ENCODE measurements around the gene LCLAT1. TPM values are rescaled to one million over a fixed set of nuclear protein-coding genes. Genes with fewer than 3 reads are reported as not detected.

Gene LCLAT1
- total RNA-seq, 1 experiment from 2014 or later, result 36.0 TPM

- DNase-seq (ENCODE audit: low read depth, low spot score) (no peak), ATAC-seq (no peak)
- CTCF ChIA-PET, result interaction anchor here (0.5 kb wide), 1 partner anchor 1668 kb away, joined by 4 read pairs; no protein-coding TSS in a partner anchor
- in situ Hi-C loops (cut with HindIII; ENCODE audit: low pct_unique_long_range_greater_than_20kb, low sequenced_read_pairs) (no loop called here), intact Hi-C loops (cut with micrococcal nuclease; ENCODE audit: unreplicated experiment) (no loop called here)
- Histone ChIP-seq H3K27me3 (ENCODE audit: control insufficient read depth, insufficient read depth, low read length) (no peaks in the 10 kb centered on the region), H3K27ac (ENCODE audit: low read length) (no peak overlapping the region), H3K36me3 (ENCODE audit: control insufficient read depth, insufficient read depth, low read length) (no peaks in the 10 kb centered on the region), H3K4me3 (ENCODE audit: low read depth in 2 of 2, low read length in 2 of 2) (no peak overlapping the region), H3K4me1 (ENCODE audit: control insufficient read depth, insufficient read depth, low read length) (no peaks in the 10 kb centered on the region), H3K9me3 (ENCODE audit: control insufficient read depth, insufficient read depth, low read depth, low read length) (no peaks in the 10 kb centered on the region)
- no TSS peak for BruUV-seq (replicated peaks)
- POLR2A ChIA-PET, result no interaction called here
- TF ChIP-seq SIN3A (IDR thresholded peaks at IDR 0.05; ENCODE audit: borderline replicate concordance, insufficient read depth, low read depth, low read length), result no peak
- no peak for TF ChIP-seq TCF7L2 (IDR thresholded peaks at IDR 0.05; ENCODE audit: low read depth, low read length)
- TF ChIP-seq POLR2AphosphoS5 (IDR thresholded peaks at IDR 0.05; ENCODE audit: low read depth, low read length), result no peak
- TF ChIP-seq CTCF (IDR thresholded peaks at IDR 0.05), result no peak
- TF ChIP-seq REST (IDR thresholded peaks at IDR 0.05; ENCODE audit: insufficient read depth in 1 of 2, low read depth in 2 of 2, low read length in 1 of 2), result no peak
Observed at GRCh38 chr2:30412047-30412683, 34.9 kb upstream of the LCLAT1 start.

- H3K4me3 ChIP-seq (ENCODE audit: low read depth in 2 of 2, low read length in 2 of 2), result no peak overlapping the region
- H3K27ac ChIP-seq (ENCODE audit: low read length), result no peak overlapping the region
- DNase-seq (ENCODE audit: low read depth, low spot score) (no peak), ATAC-seq (no peak)
- no TSS peak for BruUV-seq (replicated peaks)
- H3K36me3 ChIP-seq (ENCODE audit: control insufficient read depth, insufficient read depth, low read length), result no peaks in the 10 kb centered on the region
- TF ChIP-seq REST (IDR thresholded peaks at IDR 0.05; ENCODE audit: insufficient read depth in 1 of 2, low read depth in 2 of 2, low read length in 1 of 2) (no peak), POLR2AphosphoS5 (IDR thresholded peaks at IDR 0.05; ENCODE audit: low read depth, low read length) (no peak), CTCF (IDR thresholded peaks at IDR 0.05) (no peak), SIN3A (IDR thresholded peaks at IDR 0.05; ENCODE audit: borderline replicate concordance, insufficient read depth, low read depth, low read length) (no peak), TCF7L2 (IDR thresholded peaks at IDR 0.05; ENCODE audit: low read depth, low read length) (no peak)
- no peaks in the 10 kb centered on the region for H3K9me3 ChIP-seq (ENCODE audit: control insufficient read depth, insufficient read depth, low read depth, low read length)
- H3K4me1 ChIP-seq (ENCODE audit: control insufficient read depth, insufficient read depth, low read length), result no peaks in the 10 kb centered on the region
- no peaks in the 10 kb centered on the region for H3K27me3 ChIP-seq (ENCODE audit: control insufficient read depth, insufficient read depth, low read length)
- POLR2A ChIA-PET, result no interaction called here
- CTCF ChIA-PET, result no interaction called here
- in situ Hi-C loops (cut with HindIII; ENCODE audit: low pct_unique_long_range_greater_than_20kb, low sequenced_read_pairs) (no loop called here), intact Hi-C loops (cut with micrococcal nuclease; ENCODE audit: unreplicated experiment) (no loop called here)
Observed at GRCh38 chr2:30412684-30413570, 34.1 kb upstream of the LCLAT1 start.
